HepG2 (cell line): ENCODE measurements around the gene SDC4. TPM values are rescaled to one million over a fixed set of nuclear protein-coding genes. Genes with fewer than 3 reads are reported as not detected.

Experiments
- ARID2 ChIP-seq: sonication (generic); formaldehyde crosslinking; IDR thresholded peaks from 2 replicates; pipeline ENCODE4 v1.8.1; 2022; ENCODE audit warnings: mild to moderate bottlenecking, missing genetic modification reagents, borderline replicate concordance
- CBFB ChIP-seq: sonication (generic); formaldehyde crosslinking; IDR thresholded peaks from 2 replicates; pipeline ENCODE4 v1.4.0; 2020; ENCODE audit warnings: missing genetic modification reagents
- HNRNPL ChIP-seq: fragments of 200-400 bp; formaldehyde crosslinking; IDR thresholded peaks from 2 replicates; pipeline ENCODE4 v1.6.1; 2017; ENCODE audit warnings: mild to moderate bottlenecking, low read depth, low read length
- KAT8 ChIP-seq: IDR thresholded peaks from 2 replicates; pipeline ENCODE4 v1.6.1; 2016; ENCODE audit warnings: missing genetic modification reagents, missing compliant biosample characterization
- KDM6A ChIP-seq: IDR thresholded peaks from 2 replicates; pipeline ENCODE4 v1.6.1; 2016; ENCODE audit warnings: low read depth
- KMT2B ChIP-seq: IDR thresholded peaks from 2 replicates; pipeline ENCODE4 v1.6.1; 2016; ENCODE audit warnings: missing genetic modification reagents, missing compliant biosample characterization
- MAFG ChIP-seq: sonication (generic); formaldehyde crosslinking; IDR thresholded peaks from 2 replicates; pipeline ENCODE4 v1.5.1; 2020; ENCODE audit warnings: mild to moderate bottlenecking, missing genetic modification reagents
- NCOA2 ChIP-seq: sonication (generic); formaldehyde crosslinking; IDR thresholded peaks from 2 replicates; pipeline ENCODE4 v1.8.0; 2022; ENCODE audit warnings: inconsistent platforms
- ONECUT2 ChIP-seq: sonication (generic); formaldehyde crosslinking; IDR thresholded peaks from 2 replicates; pipeline ENCODE4 v1.4.0; 2020; ENCODE audit warnings: missing genetic modification reagents
- POLR2A ChIP-seq, 2 experiments: IDR thresholded peaks; 2 replicates each; pipeline ENCODE4 v1.6.1; 2011; ENCODE audit warnings: low read depth in 2 of 2, low read length in 2 of 2, mild to moderate bottlenecking in 1 of 2, moderate library complexity in 1 of 2; ENCODE audit not compliant: insufficient read depth in 1 of 2
- TEAD3 ChIP-seq: optimal IDR thresholded peaks from 2 replicates; pipeline ENCODE3; 2016; ENCODE audit warnings: borderline replicate concordance
- TGIF2 ChIP-seq: IDR thresholded peaks from 2 replicates; pipeline ENCODE4 v1.6.1; 2016; ENCODE audit warnings: control low read depth, missing compliant biosample characterization
- ZBTB42 ChIP-seq: sonication (generic); formaldehyde crosslinking; IDR thresholded peaks from 2 replicates; pipeline ENCODE4 v1.5.0; 2020; ENCODE audit warnings: mild to moderate bottlenecking, missing genetic modification reagents
- ZNF17 ChIP-seq: sonication (generic); formaldehyde crosslinking; IDR thresholded peaks from 2 replicates; pipeline ENCODE4 v1.5.0; 2020; ENCODE audit warnings: mild to moderate bottlenecking, missing genetic modification reagents
- ZNF260 ChIP-seq: sonication (generic); formaldehyde crosslinking; IDR thresholded peaks from 2 replicates; pipeline ENCODE4 v1.4.0; 2020; ENCODE audit warnings: missing genetic modification reagents, low read depth, mild to moderate bottlenecking, borderline replicate concordance
- ZNF264 ChIP-seq: sonication (generic); formaldehyde crosslinking; IDR thresholded peaks from 2 replicates; pipeline ENCODE4 v1.4.0; 2020; ENCODE audit warnings: missing genetic modification reagents
- ZNF557 ChIP-seq: sonication (generic); formaldehyde crosslinking; IDR thresholded peaks from 2 replicates; pipeline ENCODE4 v1.4.0; 2020; ENCODE audit warnings: missing genetic modification reagents
- ZNF761 ChIP-seq: sonication (generic); formaldehyde crosslinking; conservative IDR thresholded peaks from 2 replicates; pipeline ENCODE4 v1.4.0; 2020; ENCODE audit warnings: mild to moderate bottlenecking, missing genetic modification reagents
- ZNF816 ChIP-seq: sonication (generic); formaldehyde crosslinking; IDR thresholded peaks from 2 replicates; pipeline ENCODE4 v1.8.0; 2022; ENCODE audit warnings: missing genetic modification reagents, mild to moderate bottlenecking, borderline replicate concordance
- ZSCAN20 ChIP-seq: sonication (generic); formaldehyde crosslinking; IDR thresholded peaks from 2 replicates; pipeline ENCODE4 v1.4.0; 2020; ENCODE audit warnings: missing genetic modification reagents, mild to moderate bottlenecking, borderline replicate concordance
- polyA plus RNA-seq, 8 experiments: library from polyadenylated mRNA; depleted of rRNA in 3 of 8; stranded (reverse) in 7 of 8; unstranded in 1 of 8; fragments of >200 nt; fragmentation: Illumina TruSeq in 4 of 8; extraction: Trizol in 4 of 8; gene quantifications; 2 replicates each; pipeline versions ENCODE4 v1.2.1 to v1.2.3, GENCODE V29; 2011 to 2016; ENCODE audit warnings: low read depth in 4 of 8, missing spikeins in 1 of 8, mixed read lengths in 1 of 8; ENCODE audit not compliant: insufficient read depth in 1 of 8
- total RNA-seq, 5 experiments: library from RNA; depleted of rRNA; stranded (reverse); fragments of >200 nt; fragmentation: Illumina TruSeq; extraction: Trizol; gene quantifications; 2 replicates each; pipeline ENCODE4 v1.2.3, GENCODE V29; 2016; ENCODE audit warnings: low read depth in 1 of 5
- TF ChIP-seq, protein P1 (sequence below), 2 experiments: IDR thresholded peaks; 2 replicates each; pipeline ENCODE4 v1.6.1; 2011 to 2012; ENCODE audit warnings: low read length in 2 of 2, borderline replicate concordance in 1 of 2, low read depth in 1 of 2, mild to moderate bottlenecking in 1 of 2, moderate library complexity in 1 of 2
- TF ChIP-seq, protein P2 (sequence below): sonication (generic); formaldehyde crosslinking; IDR thresholded peaks from 2 replicates; pipeline ENCODE4 v1.8.1; 2023; ENCODE audit warnings: mild to moderate bottlenecking, missing genetic modification reagents, borderline replicate concordance
- TF ChIP-seq, protein P3 (sequence below): sonication (generic); formaldehyde crosslinking; IDR thresholded peaks from 2 replicates; pipeline ENCODE4 v1.9.0; 2021; ENCODE audit warnings: missing genetic modification reagents, borderline replicate concordance
- TF ChIP-seq, protein P4 (sequence below): sonication (generic); formaldehyde crosslinking; IDR thresholded peaks from 2 replicates; pipeline ENCODE4 v1.8.0; 2022; ENCODE audit warnings: low read depth, missing genetic modification reagents

SDC4 gene
- total and polyA plus RNA-seq, 2 of the 13 experiments (the other 11 are each of a cell fraction or from before 2014, with no cell fraction given) = 49.0 to 65.1 TPM

DNA sequence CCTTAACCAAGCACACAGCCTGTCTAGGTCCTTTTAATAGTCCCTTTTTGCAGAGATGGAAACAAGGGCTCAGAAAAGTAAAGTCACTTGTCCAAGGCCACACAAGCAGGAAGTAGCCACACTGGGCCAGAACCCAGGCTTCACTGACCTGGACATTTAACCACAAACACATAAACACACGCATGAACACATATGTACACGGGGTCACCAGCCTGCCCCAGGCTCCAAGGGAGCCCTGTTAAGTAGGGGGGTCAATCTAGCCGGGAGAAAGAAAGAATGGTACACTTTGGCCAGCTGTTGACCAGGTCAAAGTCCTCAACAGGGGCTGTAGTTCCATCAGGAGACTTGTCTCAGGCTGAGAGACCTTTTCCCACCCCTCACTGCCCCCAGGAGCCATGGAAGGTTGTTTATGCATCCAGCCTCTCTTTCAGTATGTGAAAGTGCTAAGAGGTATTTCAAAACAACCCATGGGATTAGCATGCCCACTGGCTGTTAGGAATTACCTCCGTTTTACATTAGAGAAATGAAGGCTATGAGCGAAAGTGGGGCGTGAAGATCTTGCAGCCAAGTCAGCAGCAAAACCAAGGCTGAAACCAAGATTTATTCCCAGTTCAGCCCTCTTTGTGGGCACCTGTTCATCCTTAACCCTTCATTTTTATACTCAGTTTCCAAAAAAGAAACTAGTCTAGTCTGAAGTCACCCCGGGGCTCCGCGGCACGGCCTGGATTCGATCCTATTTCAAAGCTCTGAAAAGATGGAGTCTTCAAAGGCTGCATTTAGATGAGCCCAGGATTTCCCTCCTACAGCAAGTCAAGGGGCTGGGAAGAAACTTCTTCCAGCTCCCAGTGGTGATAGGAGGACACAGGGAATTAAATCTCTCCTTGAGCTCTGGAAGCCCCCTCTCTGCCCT lies 9.8 kb downstream of the SDC4 start (continued):
- TF ChIP-seq, protein P1, sequence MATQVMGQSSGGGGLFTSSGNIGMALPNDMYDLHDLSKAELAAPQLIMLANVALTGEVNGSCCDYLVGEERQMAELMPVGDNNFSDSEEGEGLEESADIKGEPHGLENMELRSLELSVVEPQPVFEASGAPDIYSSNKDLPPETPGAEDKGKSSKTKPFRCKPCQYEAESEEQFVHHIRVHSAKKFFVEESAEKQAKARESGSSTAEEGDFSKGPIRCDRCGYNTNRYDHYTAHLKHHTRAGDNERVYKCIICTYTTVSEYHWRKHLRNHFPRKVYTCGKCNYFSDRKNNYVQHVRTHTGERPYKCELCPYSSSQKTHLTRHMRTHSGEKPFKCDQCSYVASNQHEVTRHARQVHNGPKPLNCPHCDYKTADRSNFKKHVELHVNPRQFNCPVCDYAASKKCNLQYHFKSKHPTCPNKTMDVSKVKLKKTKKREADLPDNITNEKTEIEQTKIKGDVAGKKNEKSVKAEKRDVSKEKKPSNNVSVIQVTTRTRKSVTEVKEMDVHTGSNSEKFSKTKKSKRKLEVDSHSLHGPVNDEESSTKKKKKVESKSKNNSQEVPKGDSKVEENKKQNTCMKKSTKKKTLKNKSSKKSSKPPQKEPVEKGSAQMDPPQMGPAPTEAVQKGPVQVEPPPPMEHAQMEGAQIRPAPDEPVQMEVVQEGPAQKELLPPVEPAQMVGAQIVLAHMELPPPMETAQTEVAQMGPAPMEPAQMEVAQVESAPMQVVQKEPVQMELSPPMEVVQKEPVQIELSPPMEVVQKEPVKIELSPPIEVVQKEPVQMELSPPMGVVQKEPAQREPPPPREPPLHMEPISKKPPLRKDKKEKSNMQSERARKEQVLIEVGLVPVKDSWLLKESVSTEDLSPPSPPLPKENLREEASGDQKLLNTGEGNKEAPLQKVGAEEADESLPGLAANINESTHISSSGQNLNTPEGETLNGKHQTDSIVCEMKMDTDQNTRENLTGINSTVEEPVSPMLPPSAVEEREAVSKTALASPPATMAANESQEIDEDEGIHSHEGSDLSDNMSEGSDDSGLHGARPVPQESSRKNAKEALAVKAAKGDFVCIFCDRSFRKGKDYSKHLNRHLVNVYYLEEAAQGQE (IDR thresholded peaks at IDR 0.05; ENCODE audit: borderline replicate concordance in 1 of 2, low read depth in 1 of 2, low read length in 2 of 2) = no peak
- TF ChIP-seq TGIF2 (CRISPR knock-in tag) (no peak), CBFB (CRISPR knock-in tag) (0 out of 2 replicates have a peak, but pooled peaks have one; percentile 42), KDM6A (CRISPR knock-in tag) (no peak; the same call in 1 of the 2 replicates), ARID2 (CRISPR knock-in tag) (peak; percentile 74; the same call in 1 of the 2 replicates), ZSCAN20 (CRISPR knock-in tag) (no peak), ZNF17 (CRISPR knock-in tag) (no peak), MAFG (CRISPR knock-in tag) (no peak), ZNF816 (CRISPR knock-in tag) (no peak), ZNF260 (CRISPR knock-in tag) (no peak), ZNF264 (CRISPR knock-in tag) (0 out of 2 replicates have a peak, but pooled peaks have one; percentile 54), KAT8 (peak; percentile 34; the same call in 1 of the 2 replicates), HNRNPL (no peak), ZNF761 (CRISPR knock-in tag) (0 out of 2 replicates have a peak, but pooled peaks have one; percentile 50), NCOA2 (peak; percentile 70), ZNF557 (CRISPR knock-in tag) (no peak), ZBTB42 (no peak), TEAD3 (CRISPR knock-in tag) (peak; percentile 56), POLR2A (IDR thresholded peaks at IDR 0.05; ENCODE audit: insufficient read depth in 1 of 2, low read depth in 2 of 2, low read length in 2 of 2) (no peak), KMT2B (CRISPR knock-in tag) (peak; percentile 43; the same call in 1 of the 2 replicates), ONECUT2 (CRISPR knock-in tag) (no peak)
- TF ChIP-seq, protein P2, sequence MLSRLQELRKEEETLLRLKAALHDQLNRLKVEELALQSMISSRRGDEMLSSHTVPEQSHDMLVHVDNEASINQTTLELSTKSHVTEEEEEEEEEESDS (CRISPR knock-in tag) = no peak
- TF ChIP-seq, protein P3, sequence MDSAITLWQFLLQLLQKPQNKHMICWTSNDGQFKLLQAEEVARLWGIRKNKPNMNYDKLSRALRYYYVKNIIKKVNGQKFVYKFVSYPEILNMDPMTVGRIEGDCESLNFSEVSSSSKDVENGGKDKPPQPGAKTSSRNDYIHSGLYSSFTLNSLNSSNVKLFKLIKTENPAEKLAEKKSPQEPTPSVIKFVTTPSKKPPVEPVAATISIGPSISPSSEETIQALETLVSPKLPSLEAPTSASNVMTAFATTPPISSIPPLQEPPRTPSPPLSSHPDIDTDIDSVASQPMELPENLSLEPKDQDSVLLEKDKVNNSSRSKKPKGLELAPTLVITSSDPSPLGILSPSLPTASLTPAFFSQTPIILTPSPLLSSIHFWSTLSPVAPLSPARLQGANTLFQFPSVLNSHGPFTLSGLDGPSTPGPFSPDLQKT (CRISPR knock-in tag) = no peak
- TF ChIP-seq, protein P4, sequence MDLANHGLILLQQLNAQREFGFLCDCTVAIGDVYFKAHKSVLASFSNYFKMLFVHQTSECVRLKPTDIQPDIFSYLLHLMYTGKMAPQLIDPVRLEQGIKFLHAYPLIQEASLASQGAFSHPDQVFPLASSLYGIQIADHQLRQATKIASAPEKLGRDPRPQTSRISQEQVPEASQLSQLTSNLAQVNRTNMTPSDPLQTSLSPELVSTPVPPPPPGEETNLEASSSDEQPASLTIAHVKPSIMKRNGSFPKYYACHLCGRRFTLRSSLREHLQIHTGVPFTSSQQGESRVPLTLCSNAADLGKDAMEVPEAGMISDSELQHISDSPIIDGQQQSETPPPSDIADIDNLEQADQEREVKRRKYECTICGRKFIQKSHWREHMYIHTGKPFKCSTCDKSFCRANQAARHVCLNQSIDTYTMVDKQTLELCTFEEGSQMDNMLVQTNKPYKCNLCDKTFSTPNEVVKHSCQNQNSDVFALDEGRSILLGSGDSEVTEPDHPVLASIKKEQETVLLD (CRISPR knock-in tag) = no peak
